Inflammatory macrophage treated with lipopolysaccharide for 4 hours (primary cell): ENCODE data around the gene CAPNS1.
A peak's percentile ranks its signal among the peaks of the same experiment; 100 is the strongest.

Experiments used
- DNase-seq: peaks from one replicate; pipeline ENCODE4 v3.0.0-alpha.2; 2020

CAPNS1 gene

DNA sequence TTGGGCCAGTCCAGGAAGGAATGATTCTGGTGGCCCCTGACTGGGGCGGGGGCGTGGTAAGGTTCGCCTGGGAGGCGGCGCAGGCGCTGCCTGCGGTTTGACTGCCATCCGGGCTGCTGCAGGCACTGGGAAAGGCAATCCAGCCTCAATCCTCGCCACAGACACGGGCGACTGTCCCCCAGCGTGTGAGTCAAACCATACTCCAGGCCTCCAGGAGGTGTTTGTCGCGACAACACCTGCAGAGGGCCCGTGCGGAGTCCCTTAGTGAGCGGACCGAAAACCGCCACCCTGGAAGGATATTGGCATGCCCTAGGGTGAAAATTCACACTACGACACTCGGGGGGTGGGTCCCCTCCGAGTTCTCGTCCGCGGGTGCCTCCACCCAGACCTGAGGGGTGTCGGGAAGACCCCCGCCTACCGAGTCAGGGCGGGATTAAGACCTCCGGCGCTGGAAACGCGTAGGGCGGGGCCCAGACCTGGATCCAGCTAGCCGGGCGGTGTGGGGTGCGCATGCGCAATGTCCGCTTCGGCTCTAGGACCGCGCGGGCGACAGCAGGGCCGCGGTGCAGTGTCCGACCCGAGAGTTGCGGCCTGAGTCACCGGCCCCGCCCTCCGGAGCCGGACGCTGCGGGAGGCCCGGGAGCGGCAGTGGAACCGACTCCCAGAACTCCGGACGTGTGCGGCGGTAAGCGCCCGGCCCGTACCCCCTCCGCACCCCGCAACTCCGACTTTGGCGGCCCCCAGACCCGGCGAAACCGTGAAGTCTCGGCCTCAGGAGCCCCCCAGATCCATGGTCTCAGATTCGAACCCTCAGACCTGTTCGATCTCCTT, at the start of gene CAPNS1:
CAPNS1 (plus strand) TSS at position 594 of the 831 bp plus-strand sequence. CDS start 946 bp downstream, outside the sequence.
- peak; percentile 97 for DNase-seq

DNA sequence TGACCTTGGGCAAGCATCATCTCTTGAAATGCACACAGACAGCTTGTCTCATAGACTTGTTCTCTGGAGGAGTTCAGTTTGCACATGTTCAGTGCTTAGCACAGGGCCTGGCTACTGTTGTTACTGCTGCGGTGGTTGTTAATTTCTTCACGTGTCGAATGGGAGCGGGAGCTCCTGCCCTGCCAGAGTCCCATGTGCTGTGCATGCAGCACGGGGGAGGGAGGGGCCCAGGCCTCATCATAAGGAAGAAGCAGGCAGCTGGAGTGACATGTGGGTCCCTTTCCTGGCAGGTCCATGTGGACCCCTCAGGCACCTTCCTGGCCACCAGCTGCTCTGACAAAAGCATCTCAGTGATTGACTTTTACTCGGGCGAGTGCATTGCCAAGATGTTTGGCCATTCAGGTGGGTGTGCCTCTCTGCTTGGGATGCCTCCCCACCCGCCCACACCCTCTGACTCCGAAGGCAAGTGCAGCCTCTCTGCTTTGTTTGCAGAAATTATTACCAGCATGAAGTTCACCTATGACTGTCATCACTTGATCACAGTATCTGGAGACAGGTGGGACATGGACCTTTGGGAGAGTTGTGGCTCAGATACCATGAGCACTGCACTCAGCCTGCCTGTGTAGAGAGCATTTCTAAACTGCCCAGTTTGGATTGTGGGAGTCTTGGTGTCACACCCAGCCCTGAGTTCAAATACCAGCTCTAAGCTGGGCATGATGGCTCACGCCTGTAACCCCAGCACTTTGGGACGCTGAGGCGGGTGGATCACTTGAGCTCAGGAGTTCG, 48.8 kb upstream of the CAPNS1 start:
- no peak for DNase-seq

DNA sequence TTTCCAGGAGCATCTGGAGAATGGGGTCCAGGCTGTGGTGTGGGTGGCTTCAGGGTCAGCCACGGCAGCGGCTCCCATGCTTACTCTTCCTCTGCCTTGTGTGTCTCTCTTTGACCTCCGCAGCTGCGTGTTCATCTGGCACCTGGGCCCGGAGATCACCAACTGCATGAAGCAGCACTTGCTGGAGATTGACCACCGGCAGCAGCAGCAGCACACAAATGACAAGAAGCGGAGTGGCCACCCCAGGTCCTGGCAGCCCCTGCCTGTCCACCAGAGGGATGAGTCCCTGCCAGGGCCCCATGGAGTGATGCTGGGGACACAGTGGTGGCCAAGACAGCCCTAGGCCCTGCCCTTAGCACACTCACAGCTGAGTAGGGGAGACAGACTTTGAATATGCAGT, 47.3 kb upstream of the CAPNS1 start:
- no peak for DNase-seq

DNA sequence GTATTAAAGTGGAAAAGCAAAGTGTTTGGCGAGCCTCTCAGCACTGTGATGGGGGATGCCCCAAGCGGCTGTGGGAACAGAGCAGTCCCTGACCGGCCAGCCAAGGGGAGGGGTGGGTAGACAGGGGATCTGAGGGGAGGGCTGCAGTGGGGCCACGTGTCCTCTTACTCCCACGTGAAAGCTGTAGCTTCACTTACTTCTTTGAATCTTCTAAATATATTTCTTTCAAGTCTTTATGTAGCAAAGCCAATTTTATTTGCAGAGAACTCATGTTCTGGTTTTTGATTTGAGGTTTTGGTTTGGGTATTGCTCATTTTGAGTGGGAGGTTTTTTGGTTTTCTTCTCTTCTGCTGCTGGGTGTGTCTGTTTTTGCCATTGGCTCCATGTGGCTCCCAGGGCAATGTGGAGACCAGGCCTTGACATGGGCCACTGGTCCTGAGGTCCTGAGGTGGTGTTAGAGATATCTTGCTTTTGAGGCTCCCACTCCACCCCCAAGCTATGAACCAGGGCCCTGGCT, 46.7 kb upstream of the CAPNS1 start:
- DNase-seq: no peak

GRCh38 chr19:36093687-36094086, 46.2 kb upstream of the CAPNS1 start:
- no peak for DNase-seq

DNA sequence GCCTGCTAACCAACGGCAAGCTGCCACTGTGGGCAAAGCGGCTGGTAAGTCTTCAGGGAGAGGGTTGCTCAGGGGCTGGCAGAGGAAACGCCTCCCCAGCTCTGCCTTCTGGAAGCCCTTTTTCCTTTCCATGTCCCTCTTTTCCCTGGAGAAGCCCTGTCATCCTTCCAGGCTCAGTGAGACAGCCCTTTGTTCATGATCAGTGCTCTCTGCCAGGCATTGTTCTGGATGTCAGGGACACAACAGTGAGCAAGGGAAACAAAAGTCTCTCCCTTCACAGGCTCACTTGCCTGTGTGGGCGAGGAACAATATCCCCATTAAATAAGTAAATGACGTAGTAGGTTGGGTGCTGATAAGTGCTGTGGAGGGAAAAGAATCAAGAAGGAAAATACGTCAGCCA, 42.8 kb upstream of the CAPNS1 start:
- DNase-seq: no peak

DNA sequence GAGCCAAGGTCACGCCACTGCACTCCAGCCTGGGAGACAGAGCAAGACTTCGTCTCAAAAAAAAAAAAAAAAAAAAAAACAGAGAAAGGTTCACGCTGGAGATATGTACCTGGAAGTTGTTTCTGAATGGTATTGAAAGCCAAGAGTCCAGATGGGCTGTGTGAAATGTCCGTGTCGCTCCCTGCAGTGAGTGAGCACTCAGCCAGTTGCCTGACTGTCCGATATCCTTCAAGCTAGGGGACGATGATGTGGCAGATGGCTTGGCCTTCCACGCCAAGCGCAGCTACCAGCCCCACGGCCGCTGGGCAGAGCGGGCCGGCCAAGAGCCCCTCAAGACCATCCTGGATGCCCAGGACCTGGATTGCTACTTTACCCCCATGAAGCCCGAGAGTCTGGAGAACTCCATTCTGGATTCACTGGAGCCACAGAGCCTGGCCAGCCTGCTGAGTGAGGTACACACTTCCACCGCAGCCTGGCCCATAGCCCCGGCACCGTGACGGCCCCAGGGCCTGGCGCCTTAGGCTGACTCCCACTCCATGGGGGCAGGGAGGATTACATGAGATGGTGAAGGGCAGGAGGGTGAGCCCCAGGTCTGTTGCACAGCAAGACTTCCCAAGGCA, 40.6 kb upstream of the CAPNS1 start:
- no peak for DNase-seq

DNA sequence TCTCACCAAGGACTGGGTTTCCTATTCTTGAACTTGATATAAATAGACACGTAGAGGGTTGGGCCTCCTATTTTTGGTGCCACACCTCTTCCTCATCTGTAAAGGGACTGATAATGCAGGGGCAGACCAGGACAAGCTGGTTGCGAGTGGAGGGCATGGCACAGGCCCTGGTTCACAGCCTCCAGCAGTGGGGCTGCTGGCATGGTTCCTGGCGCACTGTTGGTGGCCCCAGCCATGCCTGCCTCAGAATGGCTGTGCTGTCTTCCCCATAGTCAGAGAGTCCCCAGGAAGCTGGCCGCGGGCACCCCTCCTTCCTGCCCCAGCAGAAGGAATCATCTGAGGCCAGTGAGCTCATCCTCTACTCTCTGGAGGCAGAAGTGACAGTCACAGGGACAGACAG, 39.4 kb upstream of the CAPNS1 start:
- DNase-seq: no peak

- no peak for DNase-seq
Observed at GRCh38 chr19:36101550-36102327, 38.1 kb upstream of the CAPNS1 start.

- DNase-seq: no peak
Observed at GRCh38 chr19:36103040-36103626, 36.7 kb upstream of the CAPNS1 start.

DNA sequence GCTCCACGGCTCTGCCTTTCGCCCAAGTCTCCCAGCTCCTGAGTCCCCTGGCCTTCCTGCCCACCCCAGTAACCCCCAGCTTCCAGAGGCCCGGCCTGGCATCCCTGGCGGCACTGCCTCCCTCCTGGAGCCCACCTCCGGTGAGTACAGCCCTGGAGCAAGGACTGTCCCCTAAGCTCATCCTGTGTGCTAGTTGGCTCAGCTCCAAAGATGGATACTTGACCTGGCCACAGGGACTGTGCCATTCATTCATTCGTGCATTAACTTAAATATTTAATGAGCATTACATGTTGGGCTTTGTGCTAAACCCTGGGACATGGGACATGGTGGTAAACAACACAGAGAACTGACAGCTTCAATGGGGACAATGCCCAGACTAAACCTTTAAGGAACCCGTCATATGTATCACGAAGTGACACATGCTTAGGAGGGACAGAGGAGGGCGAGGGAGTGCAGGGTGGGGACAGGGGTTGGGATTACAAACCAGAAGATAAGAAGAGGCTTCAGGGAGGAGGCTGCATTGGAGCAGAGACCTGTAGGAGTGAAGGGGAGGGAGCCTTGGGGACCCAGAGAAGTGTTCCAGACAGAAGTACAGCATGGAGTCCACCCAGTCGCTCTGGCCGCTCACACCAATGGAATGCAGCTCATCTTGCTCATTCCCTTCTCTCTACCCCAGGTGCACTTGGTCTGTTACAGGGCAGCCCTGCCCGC, 35.9 kb upstream of the CAPNS1 start:
- DNase-seq: no peak

- no peak for DNase-seq
Observed at GRCh38 chr19:36106441-36106840, 33.4 kb upstream of the CAPNS1 start.

DNA sequence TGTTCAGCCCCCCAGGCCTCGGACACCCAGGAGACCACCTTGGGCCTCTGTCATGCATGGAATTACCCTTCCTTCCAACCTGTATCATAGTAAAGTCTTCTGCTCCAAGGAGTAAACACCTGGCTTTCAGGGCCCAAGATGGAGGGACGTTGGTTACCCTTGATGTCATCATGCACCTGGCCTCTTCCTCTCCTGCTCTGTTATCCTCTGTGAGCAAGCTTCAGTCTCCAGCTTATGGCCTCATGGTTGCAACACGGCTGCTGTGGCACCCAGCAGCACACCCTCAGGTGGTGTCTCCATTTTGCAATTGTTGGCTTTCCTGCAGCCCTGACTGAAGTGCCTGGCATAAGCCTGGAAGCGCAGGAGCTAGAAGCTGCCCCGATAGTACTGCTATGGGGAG, 32.9 kb upstream of the CAPNS1 start:
- DNase-seq: no peak

GRCh38 chr19:36108684-36109083, 31.2 kb upstream of the CAPNS1 start:
- DNase-seq: no peak

GRCh38 chr19:36110487-36111199, 29.2 kb upstream of the CAPNS1 start, which contains the start of gene OVOL3:
TSS of gene OVOL3 (plus strand) at chr19:36111143. CDS start at chr19:36111203, 60 bp downstream.
- DNase-seq: no peak

- DNase-seq: no peak
Observed at GRCh38 chr19:36111200-36111539, 28.7 kb upstream of the CAPNS1 start.

DNA sequence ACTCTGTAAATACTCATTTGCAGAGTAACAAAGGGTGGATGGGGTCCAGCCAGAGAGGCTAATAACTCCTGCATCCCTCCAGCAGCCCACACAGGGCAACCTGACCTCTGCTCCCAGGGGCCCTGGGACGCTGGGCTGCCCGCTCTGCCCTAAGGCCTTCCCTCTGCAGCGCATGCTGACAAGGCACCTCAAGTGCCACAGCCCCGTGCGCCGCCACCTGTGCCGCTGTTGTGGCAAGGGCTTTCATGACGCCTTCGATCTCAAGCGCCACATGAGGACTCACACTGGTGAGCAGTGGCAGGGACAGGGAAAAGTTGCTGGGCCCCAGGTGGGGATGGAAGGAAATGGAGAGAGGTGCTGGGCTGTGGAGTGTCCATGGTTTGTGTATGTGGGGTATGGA, 27.2 kb upstream of the CAPNS1 start:
- DNase-seq: no peak

DNA sequence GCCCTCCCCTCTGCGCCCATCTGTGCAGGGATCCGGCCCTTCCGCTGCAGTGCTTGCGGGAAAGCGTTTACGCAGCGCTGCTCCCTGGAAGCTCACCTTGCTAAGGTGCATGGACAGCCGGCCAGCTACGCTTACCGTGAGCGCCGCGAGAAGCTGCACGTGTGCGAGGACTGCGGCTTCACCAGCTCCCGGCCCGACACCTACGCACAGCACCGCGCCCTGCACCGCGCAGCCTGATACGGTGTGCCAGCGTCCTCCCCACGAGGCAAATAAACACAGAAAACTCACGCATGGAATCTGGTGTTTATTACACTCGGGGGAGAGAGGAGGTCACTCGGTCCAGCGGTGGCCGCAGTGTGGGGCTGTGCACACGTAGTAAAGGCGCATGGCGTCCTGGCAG, 26.4 kb upstream of the CAPNS1 start:
- DNase-seq: no peak

GRCh38 chr19:36113894-36114720, 25.8 kb upstream of the CAPNS1 start:
- no peak for DNase-seq
